Measurements from ENCODE around the gene HAS3. TPM values are rescaled to one million over a fixed set of nuclear protein-coding genes. Genes with fewer than 3 reads are reported as not detected.

HAS3 gene
- total and polyA plus RNA-seq, 4 donors, result 0.09 to 0.75 (median 0.26) TPM

DNA sequence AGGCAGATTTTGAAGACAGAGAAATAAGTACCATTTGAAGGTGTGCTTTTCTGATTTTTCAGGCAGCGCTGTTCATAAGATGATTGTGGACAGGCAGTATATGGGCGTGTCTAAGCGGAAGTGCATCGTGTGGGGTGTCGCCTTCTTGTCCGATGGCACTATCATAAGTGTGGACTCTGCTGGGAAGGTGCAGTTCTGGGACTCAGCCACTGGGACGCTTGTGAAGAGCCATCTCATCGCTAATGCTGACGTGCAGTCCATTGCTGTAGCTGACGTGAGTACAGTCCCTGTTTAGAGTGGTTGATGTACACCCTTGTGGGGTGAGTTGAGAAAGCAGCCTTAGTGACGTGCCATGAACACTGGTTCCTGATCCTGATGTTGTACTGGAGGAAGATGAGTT is 37.7 kb downstream of the HAS3 start:
- H3K27me3 ChIP-seq (ENCODE audit: control insufficient read depth in 4 of 4, insufficient read depth in 4 of 4, low read length in 3 of 4), result no peaks in the 10 kb centered on the region
- peaks cover 13 to 54% (median 28%) of the 10 kb centered on the region in 4 donors for H3K36me3 ChIP-seq (ENCODE audit: control insufficient read depth in 4 of 4, insufficient read depth in 3 of 4, low read depth in 1 of 4, low read length in 3 of 4)
- H3K27ac ChIP-seq (ENCODE audit: low read depth in 1 of 2, low read length in 2 of 2), result no peak overlapping the region
- H3K9me3 ChIP-seq (ENCODE audit: control insufficient read depth in 4 of 4, low read length in 3 of 4), result no peaks in the 10 kb centered on the region
- no peak overlapping the region for H3K9ac ChIP-seq (ENCODE audit: low read depth in 1 of 2, low read length in 2 of 2)
- WGBS, result 91% methylated on average over 11 of the region's 11 CpGs
- H3K4me1 ChIP-seq (ENCODE audit: control insufficient read depth in 4 of 4, insufficient read depth in 4 of 4, low read length in 3 of 4), result no peaks in the 10 kb centered on the region
- no peak for DNase-seq (ENCODE audit: low spot score)
- no peak overlapping the region for H3K4me3 ChIP-seq (ENCODE audit: low read depth in 1 of 3, low read length in 3 of 3)
- no peak for TF ChIP-seq YY1 (IDR thresholded peaks at IDR 0.05)
- no peak for TF ChIP-seq FOXA2 (IDR thresholded peaks at IDR 0.05)
- TF ChIP-seq, protein P1, sequence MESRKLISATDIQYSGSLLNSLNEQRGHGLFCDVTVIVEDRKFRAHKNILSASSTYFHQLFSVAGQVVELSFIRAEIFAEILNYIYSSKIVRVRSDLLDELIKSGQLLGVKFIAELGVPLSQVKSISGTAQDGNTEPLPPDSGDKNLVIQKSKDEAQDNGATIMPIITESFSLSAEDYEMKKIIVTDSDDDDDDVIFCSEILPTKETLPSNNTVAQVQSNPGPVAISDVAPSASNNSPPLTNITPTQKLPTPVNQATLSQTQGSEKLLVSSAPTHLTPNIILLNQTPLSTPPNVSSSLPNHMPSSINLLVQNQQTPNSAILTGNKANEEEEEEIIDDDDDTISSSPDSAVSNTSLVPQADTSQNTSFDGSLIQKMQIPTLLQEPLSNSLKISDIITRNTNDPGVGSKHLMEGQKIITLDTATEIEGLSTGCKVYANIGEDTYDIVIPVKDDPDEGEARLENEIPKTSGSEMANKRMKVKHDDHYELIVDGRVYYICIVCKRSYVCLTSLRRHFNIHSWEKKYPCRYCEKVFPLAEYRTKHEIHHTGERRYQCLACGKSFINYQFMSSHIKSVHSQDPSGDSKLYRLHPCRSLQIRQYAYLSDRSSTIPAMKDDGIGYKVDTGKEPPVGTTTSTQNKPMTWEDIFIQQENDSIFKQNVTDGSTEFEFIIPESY (IDR thresholded peaks at IDR 0.05), result no peak
- no peak for TF ChIP-seq HNF4A (conservative IDR thresholded peaks at IDR 0.05)
- TF ChIP-seq, protein P2, sequence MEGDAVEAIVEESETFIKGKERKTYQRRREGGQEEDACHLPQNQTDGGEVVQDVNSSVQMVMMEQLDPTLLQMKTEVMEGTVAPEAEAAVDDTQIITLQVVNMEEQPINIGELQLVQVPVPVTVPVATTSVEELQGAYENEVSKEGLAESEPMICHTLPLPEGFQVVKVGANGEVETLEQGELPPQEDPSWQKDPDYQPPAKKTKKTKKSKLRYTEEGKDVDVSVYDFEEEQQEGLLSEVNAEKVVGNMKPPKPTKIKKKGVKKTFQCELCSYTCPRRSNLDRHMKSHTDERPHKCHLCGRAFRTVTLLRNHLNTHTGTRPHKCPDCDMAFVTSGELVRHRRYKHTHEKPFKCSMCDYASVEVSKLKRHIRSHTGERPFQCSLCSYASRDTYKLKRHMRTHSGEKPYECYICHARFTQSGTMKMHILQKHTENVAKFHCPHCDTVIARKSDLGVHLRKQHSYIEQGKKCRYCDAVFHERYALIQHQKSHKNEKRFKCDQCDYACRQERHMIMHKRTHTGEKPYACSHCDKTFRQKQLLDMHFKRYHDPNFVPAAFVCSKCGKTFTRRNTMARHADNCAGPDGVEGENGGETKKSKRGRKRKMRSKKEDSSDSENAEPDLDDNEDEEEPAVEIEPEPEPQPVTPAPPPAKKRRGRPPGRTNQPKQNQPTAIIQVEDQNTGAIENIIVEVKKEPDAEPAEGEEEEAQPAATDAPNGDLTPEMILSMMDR (IDR thresholded peaks at IDR 0.05; ENCODE audit: low read depth, low read length, missing input control), result no peak
- TF ChIP-seq, protein P3, sequence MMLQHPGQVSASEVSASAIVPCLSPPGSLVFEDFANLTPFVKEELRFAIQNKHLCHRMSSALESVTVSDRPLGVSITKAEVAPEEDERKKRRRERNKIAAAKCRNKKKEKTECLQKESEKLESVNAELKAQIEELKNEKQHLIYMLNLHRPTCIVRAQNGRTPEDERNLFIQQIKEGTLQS (IDR thresholded peaks at IDR 0.05), result no peak
- TF ChIP-seq TAF1 (conservative IDR thresholded peaks at IDR 0.05), result no peak
- no peak for TF ChIP-seq FOXA1 (IDR thresholded peaks at IDR 0.05)
- TF ChIP-seq HNF4G (IDR thresholded peaks at IDR 0.05), result no peak

GRCh38 chr16:69145658-69146057 is 40.2 kb downstream of the HAS3 start:
- no peak overlapping the region for H3K27ac ChIP-seq (ENCODE audit: low read depth in 1 of 2, low read length in 2 of 2)
- no peak overlapping the region for H3K4me3 ChIP-seq (ENCODE audit: low read depth in 1 of 3, low read length in 3 of 3)
- no peaks in the 10 kb centered on the region for H3K9me3 ChIP-seq (ENCODE audit: control insufficient read depth in 4 of 4, low read length in 3 of 4)
- no peaks in the 10 kb centered on the region for H3K4me1 ChIP-seq (ENCODE audit: control insufficient read depth in 4 of 4, insufficient read depth in 4 of 4, low read length in 3 of 4)
- TF ChIP-seq SP1 (IDR thresholded peaks at IDR 0.05), result no peak
- TF ChIP-seq YY1 (IDR thresholded peaks at IDR 0.05), result no peak
- TF ChIP-seq TAF1 (conservative IDR thresholded peaks at IDR 0.05), result no peak
- no peak for TF ChIP-seq EGR1 (IDR thresholded peaks at IDR 0.05; ENCODE audit: low read depth in 2 of 2)
- TF ChIP-seq FOXA2 (IDR thresholded peaks at IDR 0.05), result no peak
- no peak for TF ChIP-seq RXRA (IDR thresholded peaks at IDR 0.05)
- TF ChIP-seq, protein P3 (IDR thresholded peaks at IDR 0.05), result no peak
- no peak for TF ChIP-seq FOXA1 (IDR thresholded peaks at IDR 0.05)
- TF ChIP-seq, protein P4, sequence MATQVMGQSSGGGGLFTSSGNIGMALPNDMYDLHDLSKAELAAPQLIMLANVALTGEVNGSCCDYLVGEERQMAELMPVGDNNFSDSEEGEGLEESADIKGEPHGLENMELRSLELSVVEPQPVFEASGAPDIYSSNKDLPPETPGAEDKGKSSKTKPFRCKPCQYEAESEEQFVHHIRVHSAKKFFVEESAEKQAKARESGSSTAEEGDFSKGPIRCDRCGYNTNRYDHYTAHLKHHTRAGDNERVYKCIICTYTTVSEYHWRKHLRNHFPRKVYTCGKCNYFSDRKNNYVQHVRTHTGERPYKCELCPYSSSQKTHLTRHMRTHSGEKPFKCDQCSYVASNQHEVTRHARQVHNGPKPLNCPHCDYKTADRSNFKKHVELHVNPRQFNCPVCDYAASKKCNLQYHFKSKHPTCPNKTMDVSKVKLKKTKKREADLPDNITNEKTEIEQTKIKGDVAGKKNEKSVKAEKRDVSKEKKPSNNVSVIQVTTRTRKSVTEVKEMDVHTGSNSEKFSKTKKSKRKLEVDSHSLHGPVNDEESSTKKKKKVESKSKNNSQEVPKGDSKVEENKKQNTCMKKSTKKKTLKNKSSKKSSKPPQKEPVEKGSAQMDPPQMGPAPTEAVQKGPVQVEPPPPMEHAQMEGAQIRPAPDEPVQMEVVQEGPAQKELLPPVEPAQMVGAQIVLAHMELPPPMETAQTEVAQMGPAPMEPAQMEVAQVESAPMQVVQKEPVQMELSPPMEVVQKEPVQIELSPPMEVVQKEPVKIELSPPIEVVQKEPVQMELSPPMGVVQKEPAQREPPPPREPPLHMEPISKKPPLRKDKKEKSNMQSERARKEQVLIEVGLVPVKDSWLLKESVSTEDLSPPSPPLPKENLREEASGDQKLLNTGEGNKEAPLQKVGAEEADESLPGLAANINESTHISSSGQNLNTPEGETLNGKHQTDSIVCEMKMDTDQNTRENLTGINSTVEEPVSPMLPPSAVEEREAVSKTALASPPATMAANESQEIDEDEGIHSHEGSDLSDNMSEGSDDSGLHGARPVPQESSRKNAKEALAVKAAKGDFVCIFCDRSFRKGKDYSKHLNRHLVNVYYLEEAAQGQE (IDR thresholded peaks at IDR 0.05), result no peak
- TF ChIP-seq, protein P2 (IDR thresholded peaks at IDR 0.05; ENCODE audit: low read depth, low read length, missing input control), result no peak
- no peak for TF ChIP-seq HNF4A (conservative IDR thresholded peaks at IDR 0.05)
- TF ChIP-seq HNF4G (IDR thresholded peaks at IDR 0.05), result no peak
- TF ChIP-seq NR2F2 (IDR thresholded peaks at IDR 0.05), result no peak
- TF ChIP-seq GABPA (IDR thresholded peaks at IDR 0.05 in 1 of 2, conservative IDR thresholded peaks at IDR 0.05 in 1 of 2), result no peak
- TF ChIP-seq, protein P1 (IDR thresholded peaks at IDR 0.05), result no peak
- TF ChIP-seq, protein P5, sequence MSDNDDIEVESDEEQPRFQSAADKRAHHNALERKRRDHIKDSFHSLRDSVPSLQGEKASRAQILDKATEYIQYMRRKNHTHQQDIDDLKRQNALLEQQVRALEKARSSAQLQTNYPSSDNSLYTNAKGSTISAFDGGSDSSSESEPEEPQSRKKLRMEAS (IDR thresholded peaks at IDR 0.05), result no peak
- TF ChIP-seq RAD21 (IDR thresholded peaks at IDR 0.05), result no peak
- no peak for TF ChIP-seq JUND (IDR thresholded peaks at IDR 0.05)
- no peaks in the 10 kb centered on the region for H3K27me3 ChIP-seq (ENCODE audit: control insufficient read depth in 4 of 4, insufficient read depth in 4 of 4, low read length in 3 of 4)
- no peak for DNase-seq (ENCODE audit: low spot score)
- WGBS, result 80% methylated on average over 4 of the region's 4 CpGs
- no peak overlapping the region for H3K9ac ChIP-seq (ENCODE audit: low read depth in 1 of 2, low read length in 2 of 2)
- peaks cover 8 to 50% (median 19%) of the 10 kb centered on the region in 4 donors for H3K36me3 ChIP-seq (ENCODE audit: control insufficient read depth in 4 of 4, insufficient read depth in 3 of 4, low read depth in 1 of 4, low read length in 3 of 4)
